ENCODE data around the gene CYP2A7.
A peak's percentile ranks its signal among the peaks of the same experiment; 100 is the strongest.
"Not testable (repeated sequence)": the region's sequence is repeated elsewhere in the genome, so short reads cannot be mapped to it uniquely, and the experiment has no call there.

The CYP2A7 gene

GRCh38 chr19:40862785-40863184, 19.2 kb downstream of the CYP2A7 start:
- no peak for ATAC-seq

GRCh38 chr19:40862333-40862732, 19.7 kb downstream of the CYP2A7 start:
- no peak for ATAC-seq
- TF ChIP-seq ZNF565 (CRISPR knock-in tag; conservative IDR thresholded peaks at IDR 0.05; ENCODE audit: low read depth) (no peak), ZNF70 (CRISPR knock-in tag; IDR thresholded peaks at IDR 0.05) (no peak), OSR1 (CRISPR knock-in tag; IDR thresholded peaks at IDR 0.05) (no peak), GLIS3 (CRISPR knock-in tag; IDR thresholded peaks at IDR 0.05) (no peak), ZFP30 (CRISPR knock-in tag; IDR thresholded peaks at IDR 0.05) (no peak), POU6F1 (CRISPR knock-in tag; IDR thresholded peaks at IDR 0.05; ENCODE audit: borderline replicate concordance, low read depth) (no peak), ISL1 (CRISPR knock-in tag; IDR thresholded peaks at IDR 0.05) (no peak), CSDC2 (CRISPR knock-in tag; IDR thresholded peaks at IDR 0.05) (no peak), ZFP3 (CRISPR knock-in tag; IDR thresholded peaks at IDR 0.05) (no peak), SNAI2 (CRISPR knock-in tag; IDR thresholded peaks at IDR 0.05) (no peak), ESRRG (CRISPR knock-in tag; IDR thresholded peaks at IDR 0.05) (no peak), PPARA (CRISPR knock-in tag; IDR thresholded peaks at IDR 0.05; ENCODE audit: borderline replicate concordance) (no peak), CREB5 (CRISPR knock-in tag; IDR thresholded peaks at IDR 0.05; ENCODE audit: low read depth) (no peak), PATZ1 (CRISPR knock-in tag; IDR thresholded peaks at IDR 0.05; ENCODE audit: borderline replicate concordance) (no peak), ARNTL (CRISPR knock-in tag; IDR thresholded peaks at IDR 0.05; ENCODE audit: borderline replicate concordance, low read depth) (no peak), CSRNP3 (CRISPR knock-in tag; IDR thresholded peaks at IDR 0.05) (no peak), BACH2 (CRISPR knock-in tag; IDR thresholded peaks at IDR 0.05; ENCODE audit: borderline replicate concordance) (no peak)

More at GRCh38 chr19:40862785-40863184, 19.2 kb downstream of the CYP2A7 start:
- no peak for TF ChIP-seq ZC3H10 (CRISPR knock-in tag; IDR thresholded peaks at IDR 0.05)
- no peak for TF ChIP-seq ZNF565 (CRISPR knock-in tag; conservative IDR thresholded peaks at IDR 0.05; ENCODE audit: low read depth)
- no peak for TF ChIP-seq ZFP3 (CRISPR knock-in tag; IDR thresholded peaks at IDR 0.05)

GRCh38 chr19:40858109-40858508, 23.9 kb downstream of the CYP2A7 start:
- ATAC-seq = no peak
- no peak for TF ChIP-seq BACH2 (CRISPR knock-in tag; IDR thresholded peaks at IDR 0.05; ENCODE audit: borderline replicate concordance)
- no peak for TF ChIP-seq OSR1 (CRISPR knock-in tag; IDR thresholded peaks at IDR 0.05)
- TF ChIP-seq SNAI2 (CRISPR knock-in tag; IDR thresholded peaks at IDR 0.05) = no peak
- TF ChIP-seq ZC3H10 (CRISPR knock-in tag; IDR thresholded peaks at IDR 0.05) = no peak
- TF ChIP-seq TCF4 (CRISPR knock-in tag; IDR thresholded peaks at IDR 0.05; ENCODE audit: borderline replicate concordance) = no peak

- not testable (repeated sequence) for ATAC-seq
These were observed 29.4 kb downstream of the CYP2A7 start for GRCh38 chr19:40852467-40853152.

GRCh38 chr19:40850277-40850676, 31.8 kb downstream of the CYP2A7 start, which contains the start of gene CYP2A6:
CYP2A6 (minus strand) TSS chr19:40850447; CDS start chr19:40850426, 21 bp downstream.
- ATAC-seq = not testable (repeated sequence)

- not testable (repeated sequence) for ATAC-seq
These were observed 35.3 kb downstream of the CYP2A7 start for GRCh38 chr19:40846722-40847121.

- ATAC-seq = peak; percentile 35; the same call in 2 of the 3 replicates
These were observed 38.4 kb downstream of the CYP2A7 start for GRCh38 chr19:40843653-40844052.

- not testable (repeated sequence) for ATAC-seq
These were observed 38.9 kb downstream of the CYP2A7 start for GRCh38 chr19:40842997-40843652.

GRCh38 chr19:40842012-40842411, 40.0 kb downstream of the CYP2A7 start:
- ATAC-seq = not testable (repeated sequence)

GRCh38 chr19:40838477-40838876, 43.6 kb downstream of the CYP2A7 start:
- ATAC-seq = not testable (repeated sequence)

All from SK-N-SH treated with all-trans-retinoic acid at 6 μM for 48 hours (cell line).